Naive thymus-derived CD8-positive, alpha-beta T cell (primary cell): ENCODE data around the gene CDH4. TPM values are rescaled to one million over a fixed set of nuclear protein-coding genes. Genes with fewer than 3 reads are reported as not detected.
"Not testable (repeated sequence)": the region's sequence is repeated elsewhere in the genome, so short reads cannot be mapped to it uniquely, and the experiment has no call there.

Source experiments
- ATAC-seq, 2 donors: fragments of 150-1000 bp; cut with Tn5 transposase in 1 of 2; sonication (Bioruptor Pico), chemical (Tn5 transposase) in 1 of 2; 1 replicate in 1 of 2; 2 replicates in 1 of 2; pipeline ENCODE4 v1.10.0; 2021; ENCODE audit warnings: mild to moderate bottlenecking in 2 of 2, moderate library complexity in 2 of 2
- POLR2A ChIA-PET: fragments of 350-600 bp; sonication (Branson Sonifier 250); formaldehyde crosslinking; loops from one replicate; lab custom pipeline; 2021; ENCODE audit warnings: antibody characterized with exemption; lab: Charles Lee
- DNase-seq, 10 donors: peaks; one replicate each; pipeline versions ENCODE4 v3.0.0 to v3.0.0-alpha.2; 2020 to 2022
- H3K27ac Mint-ChIP-seq, 10 donors: one replicate each; pipeline ENCODE4 v1.8.0; 2020 to 2022; ENCODE audit warnings: mild to moderate bottlenecking in 10 of 10, mixed read lengths in 10 of 10, moderate library complexity in 4 of 10, inconsistent platforms in 1 of 10
- H3K27me3 Mint-ChIP-seq, 5 donors: one replicate each; pipeline ENCODE4 v1.8.0; 2021 to 2022; ENCODE audit warnings: mixed read lengths in 5 of 5
- H3K36me3 Mint-ChIP-seq, 3 donors: one replicate each; pipeline ENCODE4 v1.8.0; 2020 to 2022; ENCODE audit warnings: mixed read lengths in 3 of 3, mild to moderate bottlenecking in 2 of 3, inconsistent platforms in 1 of 3
- H3K4me1 Mint-ChIP-seq, 4 donors: one replicate each; pipeline ENCODE4 v1.8.0; 2021 to 2022; ENCODE audit warnings: mixed read lengths in 4 of 4
- H3K4me3 Mint-ChIP-seq, 10 donors: one replicate each; pipeline ENCODE4 v1.8.0; 2020 to 2022; ENCODE audit warnings: mild to moderate bottlenecking in 10 of 10, mixed read lengths in 10 of 10, moderate library complexity in 6 of 10, inconsistent platforms in 1 of 10
- H3K9me3 Mint-ChIP-seq, 9 donors: one replicate each; pipeline ENCODE4 v1.8.0; 2020 to 2022; ENCODE audit warnings: mixed read lengths in 9 of 9, mild to moderate bottlenecking in 3 of 9, inconsistent platforms in 1 of 9, moderate library complexity in 1 of 9
- polyA plus RNA-seq, 3 donors: library from polyadenylated mRNA; unstranded; fragments of 300-500 nt; fragmentation: Illumina TruSeq; gene quantifications; one replicate each; pipeline ENCODE4 v1.2.3, GENCODE V29; 2021
- total RNA-seq, 8 experiments: library from RNA in 2 of 8; stranded (reverse) in 2 of 8; gene quantifications; one replicate each; pipeline ENCODE4 v1.2.3 and lab custom pipeline; 2021 to 2026

Gene CDH4
- total and polyA plus RNA-seq, 5 experiments from 2014 or later, result 0.07 to 0.44 (median 0.15) TPM; not detected in 1

DNA sequence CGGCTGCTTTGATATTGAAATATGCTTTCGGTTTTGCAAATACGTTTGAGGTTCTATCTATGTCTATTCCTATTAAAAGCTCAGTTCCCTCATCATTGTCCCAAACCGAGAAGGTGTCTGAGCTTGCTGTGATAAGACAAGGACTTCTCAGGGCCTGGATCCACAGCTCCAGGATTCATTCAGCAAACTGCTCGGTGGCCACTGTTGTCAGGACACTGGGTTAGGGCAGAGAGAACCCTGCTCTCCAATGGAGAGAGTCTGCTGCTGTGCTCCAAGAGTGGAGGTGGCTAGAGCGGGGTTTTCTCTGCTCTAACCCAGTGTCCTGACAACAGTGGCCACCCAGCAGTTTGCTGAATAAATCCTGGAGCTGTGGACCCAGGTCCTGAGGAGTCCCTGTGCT is 198.5 kb downstream of the CDH4 start:
- no peak for ATAC-seq
- DNase-seq, result no peak
- POLR2A ChIA-PET, result no interaction called here
- peaks cover 0 to 4% (median 0%) of the 10 kb centered on the region in 3 donors for H3K36me3 Mint-ChIP-seq
- no peak overlapping the region for H3K4me3 Mint-ChIP-seq
- no peaks in the 10 kb centered on the region for H3K4me1 Mint-ChIP-seq
- peaks cover 0 to 7% (median 0%) of the 10 kb centered on the region in 9 donors for H3K9me3 Mint-ChIP-seq
- H3K27me3 Mint-ChIP-seq, result peaks cover 0 to 9% (median 8%) of the 10 kb centered on the region in 5 donors
- H3K27ac Mint-ChIP-seq, result no peak overlapping the region

DNA sequence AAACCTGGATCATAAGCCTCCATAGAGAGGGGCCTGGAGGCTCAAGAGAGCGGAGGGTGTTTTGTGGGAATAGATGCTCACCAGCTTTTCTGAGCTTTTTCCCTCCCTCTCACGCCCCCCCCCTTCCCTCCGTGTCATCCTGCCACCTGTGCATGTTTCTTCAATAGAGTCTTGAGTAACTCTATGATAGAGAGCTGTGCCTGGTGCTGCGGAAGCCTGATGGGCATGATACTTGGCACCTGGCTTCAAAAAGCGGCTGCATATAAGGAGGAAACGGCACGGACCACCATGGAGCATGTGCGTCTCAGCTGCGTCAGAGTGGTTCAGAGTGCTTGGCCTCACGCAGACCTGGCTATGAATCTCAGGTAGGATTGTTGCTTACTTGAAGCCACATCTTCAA is 198.9 kb downstream of the CDH4 start:
- ATAC-seq (no peak), DNase-seq (no peak)
- POLR2A ChIA-PET, result no interaction called here
- peaks cover 0 to 9% (median 0%) of the 10 kb centered on the region in 9 donors for H3K9me3 Mint-ChIP-seq
- peaks cover 0 to 4% (median 0%) of the 10 kb centered on the region in 3 donors for H3K36me3 Mint-ChIP-seq
- H3K27me3 Mint-ChIP-seq, result peaks cover 0 to 13% (median 8%) of the 10 kb centered on the region in 5 donors
- no peaks in the 10 kb centered on the region for H3K4me1 Mint-ChIP-seq
- no peak overlapping the region for H3K4me3 Mint-ChIP-seq
- H3K27ac Mint-ChIP-seq, result no peak overlapping the region

DNA sequence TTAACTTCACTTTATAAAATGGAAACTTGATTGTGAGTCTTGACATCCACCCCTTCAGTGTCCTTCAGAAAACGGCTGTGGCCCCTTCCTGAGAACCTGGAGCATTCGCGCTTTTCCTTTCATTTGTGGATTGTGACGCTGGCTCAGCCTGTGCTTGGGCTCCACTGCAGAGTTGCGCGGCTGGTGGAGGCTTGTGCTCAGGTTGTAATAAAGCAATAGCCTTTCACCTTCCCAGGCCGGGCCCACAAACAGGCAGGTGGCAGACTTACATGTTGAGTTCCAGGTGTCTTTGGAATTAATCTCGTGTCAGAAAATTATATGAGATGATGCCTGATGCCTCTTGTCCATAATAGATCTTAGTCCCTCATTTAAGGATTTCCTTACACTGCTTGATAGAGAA is 199.9 kb downstream of the CDH4 start:
- Mint-ChIP-seq H3K27ac (no peak overlapping the region), H3K9me3 (peaks cover 0 to 9% (median 0%) of the 10 kb centered on the region in 9 donors), H3K36me3 (peaks cover 0 to 4% (median 0%) of the 10 kb centered on the region in 3 donors), H3K27me3 (peaks cover 0 to 13% (median 8%) of the 10 kb centered on the region in 5 donors), H3K4me1 (no peaks in the 10 kb centered on the region), H3K4me3 (no peak overlapping the region)
- POLR2A ChIA-PET, result no interaction called here
- ATAC-seq (no peak), DNase-seq (no peak)

DNA sequence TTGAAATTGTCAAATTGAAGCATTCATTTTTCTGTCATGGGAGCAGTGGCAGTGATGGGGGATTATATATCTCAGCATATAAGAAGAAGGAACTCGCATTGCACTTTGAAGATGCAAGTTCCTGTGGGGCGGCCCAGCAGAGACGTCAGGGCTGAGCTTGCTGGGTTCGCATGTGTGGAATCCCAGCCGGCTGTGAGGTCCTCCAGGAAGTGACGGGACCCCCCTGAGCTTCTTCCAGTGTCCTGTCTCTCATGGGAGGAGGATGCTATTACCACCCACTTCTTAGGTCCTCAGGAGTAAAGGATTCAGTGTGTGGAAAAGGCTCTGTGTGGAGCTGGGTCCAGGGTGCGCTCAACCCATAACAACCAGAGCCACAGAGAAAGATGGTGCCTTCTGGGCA is 201.2 kb downstream of the CDH4 start:
- Mint-ChIP-seq H3K4me3 (no peak overlapping the region), H3K4me1 (no peaks in the 10 kb centered on the region), H3K27ac (no peak overlapping the region), H3K27me3 (peaks cover 0 to 9% (median 2%) of the 10 kb centered on the region in 5 donors), H3K9me3 (peaks cover 0 to 9% (median 0%) of the 10 kb centered on the region in 9 donors), H3K36me3 (peaks cover 0 to 4% (median 0%) of the 10 kb centered on the region in 3 donors)
- ATAC-seq (no peak), DNase-seq (no peak)
- POLR2A ChIA-PET, result no interaction called here

DNA sequence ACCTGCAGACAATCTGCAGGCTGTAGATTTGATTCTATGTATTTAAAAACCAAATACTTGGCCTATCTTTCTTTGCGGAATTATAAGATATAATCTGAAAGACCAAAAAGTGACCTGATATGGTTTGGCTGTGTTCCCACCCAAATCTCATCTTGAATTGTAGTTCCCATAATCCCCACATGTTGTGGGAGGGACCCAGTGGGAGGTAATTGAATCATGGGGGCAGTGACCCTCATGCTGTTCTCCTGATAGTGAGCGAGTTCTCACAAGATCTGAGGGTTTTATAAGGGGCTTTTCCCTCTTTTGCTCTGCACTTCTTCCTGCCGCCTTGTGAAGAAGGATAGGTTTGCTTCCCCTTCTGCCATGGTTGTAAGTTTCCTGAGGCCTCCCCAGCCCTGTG is 201.6 kb downstream of the CDH4 start:
- H3K4me1 Mint-ChIP-seq, H3K27ac Mint-ChIP-seq, H3K4me3 Mint-ChIP-seq, DNase-seq, H3K36me3 Mint-ChIP-seq, H3K9me3 Mint-ChIP-seq, ATAC-seq, POLR2A ChIA-PET, H3K27me3 Mint-ChIP-seq: not testable (repeated sequence)

DNA sequence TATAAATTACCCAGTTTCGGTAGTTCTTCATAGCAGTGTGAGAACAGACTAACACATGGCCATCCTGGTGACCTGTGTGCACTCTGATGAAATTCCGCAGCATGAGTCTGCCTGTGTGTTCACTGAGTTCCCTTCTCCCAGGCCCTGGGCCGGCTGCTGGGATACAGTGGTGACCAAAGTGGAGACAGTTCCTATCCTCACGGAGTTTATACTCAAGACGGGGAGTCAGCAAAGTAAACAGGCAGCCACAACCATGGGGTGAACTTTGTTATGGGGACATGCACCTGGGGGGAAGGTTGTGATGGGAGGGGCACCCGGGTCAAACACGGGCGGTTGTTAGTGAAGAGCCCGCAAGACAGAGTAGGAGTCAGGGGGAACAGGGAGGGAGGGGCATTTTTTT is 202.0 kb downstream of the CDH4 start:
- Mint-ChIP-seq H3K36me3 (no peaks in the 10 kb centered on the region), H3K27ac (no peak overlapping the region), H3K9me3 (peaks cover 0 to 7% (median 0%) of the 10 kb centered on the region in 9 donors), H3K4me1 (no peaks in the 10 kb centered on the region), H3K27me3 (peaks cover 0 to 6% (median 2%) of the 10 kb centered on the region in 5 donors), H3K4me3 (no peak overlapping the region)
- DNase-seq, result no peak
- no peak for ATAC-seq
- POLR2A ChIA-PET, result no interaction called here

DNA sequence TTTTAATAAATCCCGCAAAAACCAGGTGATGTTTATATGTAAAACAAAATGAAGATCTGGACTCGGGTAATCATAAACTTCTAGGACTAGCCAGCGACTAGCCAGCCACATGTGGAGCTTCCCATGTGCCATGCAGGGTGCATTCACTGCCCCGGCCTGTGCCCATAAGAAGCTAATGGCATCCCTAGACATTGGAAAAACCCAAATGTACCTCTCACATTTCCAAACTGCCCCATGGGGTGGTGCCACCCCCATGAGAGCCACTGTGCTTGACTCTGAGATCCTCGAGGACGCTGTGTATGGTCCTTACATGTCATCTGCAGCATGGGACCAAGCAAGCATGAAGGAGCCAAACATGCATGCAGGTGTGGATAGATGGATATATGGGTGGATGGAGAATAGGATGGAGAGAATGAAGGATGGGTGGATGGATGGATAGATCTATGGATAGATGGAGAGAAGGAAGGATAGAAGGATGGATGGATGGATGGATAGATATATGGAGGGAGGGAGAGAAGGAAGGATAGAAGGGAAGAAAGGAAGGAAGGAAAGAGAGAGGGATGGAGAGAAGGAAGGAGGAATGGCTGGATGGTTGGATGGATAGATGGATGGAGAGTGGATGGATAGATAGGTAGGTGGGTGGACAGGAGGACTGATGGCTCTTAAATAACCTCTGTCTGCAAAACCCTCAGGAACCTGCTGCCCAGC is 203.6 kb downstream of the CDH4 start:
- Mint-ChIP-seq H3K27me3 (peaks cover 0 to 6% (median 0%) of the 10 kb centered on the region in 5 donors), H3K4me1 (no peaks in the 10 kb centered on the region), H3K27ac (no peak overlapping the region), H3K36me3 (no peaks in the 10 kb centered on the region), H3K9me3 (peaks cover 0 to 4% (median 0%) of the 10 kb centered on the region in 9 donors), H3K4me3 (no peak overlapping the region)
- DNase-seq (no peak), ATAC-seq (no peak)
- POLR2A ChIA-PET, result no interaction called here

DNA sequence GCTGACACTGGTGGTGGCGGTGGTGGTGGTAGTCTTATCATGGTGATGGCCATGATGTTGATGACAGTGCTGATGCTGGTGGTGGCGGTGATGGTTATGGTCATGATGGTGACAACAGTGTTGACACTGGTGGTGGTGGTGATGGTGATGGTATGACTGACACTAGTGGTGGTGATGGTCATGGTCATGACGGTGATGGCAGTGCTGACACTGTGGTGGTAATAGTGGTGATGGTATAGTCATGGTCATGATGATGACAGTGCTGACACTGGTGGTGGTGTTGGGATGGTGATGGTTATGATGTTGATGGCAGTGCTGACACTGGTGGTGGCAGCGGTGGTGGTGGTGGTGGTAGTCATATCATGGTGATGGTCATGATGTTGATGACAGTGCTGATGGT is 205.7 kb downstream of the CDH4 start:
- H3K36me3 Mint-ChIP-seq, result no peaks in the 10 kb centered on the region
- POLR2A ChIA-PET, result no interaction called here
- peaks cover 0 to 4% (median 2%) of the 10 kb centered on the region in 9 donors for H3K9me3 Mint-ChIP-seq
- DNase-seq, result no peak
- ATAC-seq, result no peak
- no peaks in the 10 kb centered on the region for H3K4me1 Mint-ChIP-seq
- peaks cover 0 to 6% (median 0%) of the 10 kb centered on the region in 5 donors for H3K27me3 Mint-ChIP-seq
- H3K4me3 Mint-ChIP-seq, result no peak overlapping the region
- no peak overlapping the region for H3K27ac Mint-ChIP-seq

DNA sequence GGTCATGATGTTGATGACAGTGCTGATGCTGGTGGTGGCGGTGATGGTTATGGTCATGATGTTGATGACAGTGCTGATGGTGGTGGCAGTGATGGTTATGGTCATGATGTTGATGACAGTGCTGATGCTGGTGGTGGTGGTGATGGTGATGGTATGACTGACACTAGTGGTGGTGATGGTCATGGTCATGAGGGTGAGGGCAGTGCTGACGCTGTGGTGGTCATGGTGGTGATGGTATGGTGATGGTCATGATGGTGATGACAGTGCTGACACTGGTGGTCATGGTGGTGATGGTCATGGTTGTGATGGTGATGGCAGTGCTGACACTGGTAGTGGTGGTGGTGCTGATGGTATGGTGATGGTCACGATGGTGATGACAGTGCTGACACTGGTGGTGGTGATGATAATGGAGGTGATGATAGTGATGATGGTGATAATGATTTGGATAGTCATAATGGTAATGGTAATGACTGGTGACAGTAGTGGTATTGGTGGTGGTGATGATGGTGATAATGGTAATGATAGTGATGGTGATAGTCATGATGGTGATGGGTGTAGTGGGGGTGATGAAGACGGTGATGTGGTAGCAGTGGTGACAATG is 206.2 kb downstream of the CDH4 start:
- Mint-ChIP-seq H3K9me3 (peaks cover 0 to 8% (median 4%) of the 10 kb centered on the region in 9 donors), H3K36me3 (no peaks in the 10 kb centered on the region), H3K27ac (no peak overlapping the region), H3K27me3 (peaks cover 0 to 6% (median 0%) of the 10 kb centered on the region in 5 donors), H3K4me3 (no peak overlapping the region), H3K4me1 (no peaks in the 10 kb centered on the region)
- DNase-seq, result no peak
- no peak for ATAC-seq
- POLR2A ChIA-PET, result no interaction called here

DNA sequence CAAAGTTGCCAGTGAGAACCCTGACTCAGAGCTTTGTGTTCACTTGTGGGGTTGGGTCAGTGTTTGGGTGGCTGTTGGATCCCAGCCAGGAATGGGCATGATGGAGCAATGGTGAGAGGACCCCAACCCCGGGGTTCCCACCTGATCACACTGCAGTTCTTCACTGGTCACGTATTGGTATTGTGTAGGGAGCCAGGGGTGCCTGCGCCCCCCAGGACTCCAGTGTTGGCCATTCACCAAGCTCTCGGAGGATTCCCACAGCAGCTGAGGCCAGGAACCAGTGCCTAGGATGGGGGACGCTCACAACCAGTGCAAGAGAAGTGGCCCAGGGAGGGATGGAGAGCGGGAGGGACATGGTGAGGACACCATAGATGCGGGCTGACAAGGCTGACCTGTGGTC is 207.2 kb downstream of the CDH4 start:
- POLR2A ChIA-PET, result no interaction called here
- Mint-ChIP-seq H3K27ac (no peak overlapping the region), H3K36me3 (no peaks in the 10 kb centered on the region), H3K9me3 (peaks cover 0 to 15% (median 4%) of the 10 kb centered on the region in 9 donors), H3K27me3 (peaks cover 0 to 6% (median 0%) of the 10 kb centered on the region in 5 donors), H3K4me1 (no peaks in the 10 kb centered on the region), H3K4me3 (no peak overlapping the region)
- DNase-seq (no peak), ATAC-seq (no peak)

DNA sequence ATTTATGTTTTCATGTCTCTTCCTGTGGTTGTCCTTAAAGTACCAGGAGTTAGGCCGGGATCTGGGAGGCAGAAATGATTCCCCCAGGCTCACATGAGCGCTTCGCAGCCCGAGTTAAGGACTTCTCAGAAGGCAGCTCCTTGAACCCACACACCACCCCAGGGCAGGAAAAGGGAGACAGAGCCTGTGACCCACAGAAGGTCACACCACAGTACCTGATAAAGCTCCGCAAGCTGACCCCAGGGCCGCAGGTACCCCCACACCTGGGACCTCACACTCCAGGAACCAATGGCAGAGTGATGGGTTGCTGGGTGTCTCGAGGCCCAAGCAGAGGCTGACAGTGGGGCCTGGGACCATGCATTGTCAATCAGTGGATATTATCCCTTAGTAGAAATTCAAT is 207.6 kb downstream of the CDH4 start:
- Mint-ChIP-seq H3K9me3 (peaks cover 0 to 15% (median 4%) of the 10 kb centered on the region in 9 donors), H3K27ac (no peak overlapping the region), H3K27me3 (peaks cover 0 to 6% (median 0%) of the 10 kb centered on the region in 5 donors), H3K4me1 (no peaks in the 10 kb centered on the region), H3K36me3 (no peaks in the 10 kb centered on the region), H3K4me3 (no peak overlapping the region)
- ATAC-seq, result no peak
- DNase-seq, result no peak
- POLR2A ChIA-PET, result no interaction called here

DNA sequence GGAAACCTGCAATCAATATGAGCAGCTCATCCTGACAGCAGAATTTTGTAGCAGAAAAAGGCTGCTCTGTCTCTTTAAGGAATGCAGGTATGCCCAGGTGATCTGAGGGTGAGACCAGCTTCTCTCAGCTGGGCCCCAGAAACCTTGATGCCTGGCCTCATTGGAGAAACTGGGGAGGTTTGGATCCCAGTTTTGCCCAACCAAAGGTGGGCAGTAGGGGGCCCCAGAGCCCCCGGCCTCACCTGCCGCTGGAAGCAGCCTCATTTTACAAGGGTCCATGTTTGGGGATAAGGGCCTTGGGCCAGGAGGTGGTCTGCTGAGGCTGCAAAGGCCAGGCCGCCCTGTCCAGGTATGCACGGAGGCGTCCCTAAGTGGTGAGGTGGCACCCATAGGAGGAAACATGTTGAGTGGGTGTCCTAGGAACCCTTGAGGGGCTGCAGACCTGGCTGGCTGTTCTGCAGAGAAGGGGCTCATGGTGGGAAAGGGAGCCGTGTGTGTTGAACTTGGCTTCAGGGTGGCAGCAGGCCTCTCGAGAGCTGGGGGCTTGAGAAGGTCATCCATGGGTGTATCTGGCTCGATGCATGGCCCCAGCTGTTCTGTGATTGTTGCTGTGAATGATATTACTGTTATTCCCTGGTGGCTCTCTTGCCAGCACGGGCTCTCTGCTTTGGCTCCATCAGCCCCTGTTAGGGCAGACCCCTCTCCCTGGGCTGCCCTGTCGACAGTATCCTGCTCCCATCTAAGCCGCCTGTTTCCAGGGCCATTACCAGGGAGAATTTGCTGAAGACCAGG is 208.4 kb downstream of the CDH4 start:
- no peaks in the 10 kb centered on the region for H3K36me3 Mint-ChIP-seq
- H3K4me1 Mint-ChIP-seq, result no peaks in the 10 kb centered on the region
- H3K27me3 Mint-ChIP-seq, result peaks cover 0 to 5% (median 0%) of the 10 kb centered on the region in 5 donors
- DNase-seq (no peak), ATAC-seq (no peak)
- peaks cover 0 to 15% (median 4%) of the 10 kb centered on the region in 9 donors for H3K9me3 Mint-ChIP-seq
- H3K4me3 Mint-ChIP-seq, result no peak overlapping the region
- H3K27ac Mint-ChIP-seq, result no peak overlapping the region
- POLR2A ChIA-PET, result no interaction called here

DNA sequence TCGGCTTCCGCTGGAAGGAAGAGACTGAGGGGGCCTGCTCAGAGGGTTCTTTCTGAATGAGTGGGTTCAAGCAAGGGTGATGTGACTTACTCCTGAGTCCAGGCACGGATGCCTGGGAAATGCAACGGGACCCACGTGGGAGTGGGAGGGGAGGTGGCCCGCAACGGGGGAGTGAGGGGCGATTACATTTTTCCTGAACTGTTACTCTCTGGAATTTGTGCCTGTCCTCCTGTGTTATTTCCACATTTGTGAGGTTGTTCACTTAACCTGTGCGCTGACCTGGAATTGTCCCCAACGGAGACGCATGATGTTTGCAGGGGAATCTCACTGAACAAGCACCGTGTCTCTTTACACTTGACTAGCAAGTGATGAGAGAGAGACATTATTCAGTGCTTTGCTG is 209.4 kb downstream of the CDH4 start:
- POLR2A ChIA-PET, result no interaction called here
- Mint-ChIP-seq H3K4me1 (no peaks in the 10 kb centered on the region), H3K36me3 (no peaks in the 10 kb centered on the region), H3K9me3 (peaks cover 0 to 10% (median 5%) of the 10 kb centered on the region in 9 donors), H3K4me3 (no peak overlapping the region), H3K27ac (no peak overlapping the region), H3K27me3 (no peaks in the 10 kb centered on the region)
- ATAC-seq (no peak), DNase-seq (no peak)
